H1 (cell line): Measurements from ENCODE around the gene VPS41. TPM values are rescaled to one million over a fixed set of nuclear protein-coding genes. Genes with fewer than 3 reads are reported as not detected.

Experiments used
- CTCF ChIA-PET: fragments of 300-600 bp; sonication (Branson Sonifier 250); formaldehyde crosslinking; loops from one replicate; lab custom pipeline; 2021; ENCODE audit not compliant: partially characterized antibody; lab: Charles Lee
- POLR2A ChIA-PET: fragments of 300-600 bp; sonication (Branson Sonifier 250); formaldehyde crosslinking; loops from one replicate; lab custom pipeline; 2021; ENCODE audit warnings: inconsistent platforms; ENCODE audit not compliant: partially characterized antibody; lab: Charles Lee
- DNase-seq, 2 experiments: peaks; one replicate each; pipeline versions ENCODE4 v3.0.0 to v3.0.0-alpha.2; 2010 to 2022; ENCODE audit warnings: low spot score in 2 of 2, low read depth in 1 of 2, mixed read lengths in 1 of 2
- FAIRE-seq: peaks from 2 replicates; lab custom pipeline; 2011; peaks lifted over from hg19 to GRCh38; lab: Jason Lieb, UNC
- H2AFZ ChIP-seq: 2 replicates; pipeline ENCODE4 v1.8.1; 2012; ENCODE audit warnings: low read length, inconsistent platforms
- H2AK5ac ChIP-seq: 2 replicates; pipeline ENCODE4 v1.6.1; 2013; ENCODE audit warnings: low read depth, low read length
- H2BK120ac ChIP-seq: replicated peaks from 2 replicates; pipeline ENCODE3; 2013; ENCODE audit warnings: low read depth, low read length, inconsistent platforms
- H2BK12ac ChIP-seq: 2 replicates; pipeline ENCODE4 v1.6.1; 2013; ENCODE audit warnings: low read depth, low read length
- H2BK15ac ChIP-seq: 2 replicates; pipeline ENCODE4 v1.6.1; 2013; ENCODE audit warnings: low read length
- H2BK20ac ChIP-seq: 2 replicates; pipeline ENCODE4 v1.6.1; 2013; ENCODE audit warnings: low read length
- H2BK5ac ChIP-seq: 2 replicates; pipeline ENCODE4 v1.6.1; 2013; ENCODE audit warnings: low read depth, low read length
- H3K14ac ChIP-seq: 2 replicates; pipeline ENCODE4 v1.6.1; 2013; ENCODE audit warnings: inconsistent platforms; ENCODE audit not compliant: insufficient read length
- H3K18ac ChIP-seq: 2 replicates; pipeline ENCODE4 v1.6.1; 2013; ENCODE audit warnings: low read length; ENCODE audit errors: extremely low read depth
- H3K23ac ChIP-seq: 2 replicates; pipeline ENCODE4 v1.6.1; 2013; ENCODE audit warnings: inconsistent platforms; ENCODE audit not compliant: insufficient read length
- H3K23me2 ChIP-seq: 2 replicates; pipeline ENCODE4 v1.6.1; 2013; ENCODE audit warnings: low read depth, low read length
- H3K27ac ChIP-seq: 2 replicates; pipeline ENCODE4 v1.6.1; 2011; ENCODE audit warnings: low read depth, low read length, inconsistent platforms
- H3K27me3 ChIP-seq, 4 experiments: replicated peaks in 1 of 4; 1 replicate in 1 of 4; 2 replicates in 3 of 4; pipeline versions ENCODE4 v1.6.1 to v1.8.1; 2011 to 2013; ENCODE audit warnings: low read length in 3 of 4, mild to moderate bottlenecking in 3 of 4, inconsistent platforms in 2 of 4, mixed read lengths in 2 of 4, moderate library complexity in 1 of 4; ENCODE audit not compliant: control insufficient read depth in 3 of 4, insufficient read depth in 3 of 4; ENCODE audit errors: extremely low read depth in 1 of 4
- H3K36me3 ChIP-seq, 4 experiments: 2 replicates each; pipeline versions ENCODE4 v1.6.1 to v1.8.1; 2011 to 2013; ENCODE audit warnings: mild to moderate bottlenecking in 4 of 4, low read length in 3 of 4, moderate library complexity in 2 of 4, control low read depth in 1 of 4, inconsistent platforms in 1 of 4; ENCODE audit not compliant: insufficient read depth in 4 of 4, control insufficient read depth in 2 of 4
- H3K4ac ChIP-seq: replicated peaks from 2 replicates; pipeline ENCODE3; 2013; ENCODE audit warnings: low read length, low read depth, mixed read lengths, inconsistent platforms; ENCODE audit not compliant: insufficient read length
- H3K4me1 ChIP-seq, 4 experiments: replicated peaks in 1 of 4; 1 replicate in 1 of 4; 2 replicates in 3 of 4; pipeline versions ENCODE4 v1.6.1 to v1.8.1; 2011 to 2013; ENCODE audit warnings: low read length in 3 of 4, inconsistent platforms in 2 of 4, mixed read lengths in 1 of 4; ENCODE audit not compliant: insufficient read depth in 4 of 4, control insufficient read depth in 3 of 4
- H3K4me2 ChIP-seq, 2 experiments: 2 replicates each; pipeline versions ENCODE4 v1.6.1 to v1.8.1; 2011 to 2013; ENCODE audit warnings: low read depth in 2 of 2, low read length in 2 of 2, control low read depth in 1 of 2, inconsistent platforms in 1 of 2, mild to moderate bottlenecking in 1 of 2; ENCODE audit not compliant: insufficient read depth in 1 of 2
- H3K4me3 ChIP-seq, 4 experiments: fragments of 200-600, 300-600 bp in 1 of 4; sonication (generic), shearing (Covaris generic), sonication (Bioruptor Twin) in 1 of 4; 2 replicates each; pipeline versions ENCODE4 v1.5.1 to v1.8.1; 2011 to 2016; ENCODE audit warnings: low read length in 4 of 4, low read depth in 3 of 4, control low read depth in 2 of 4, inconsistent platforms in 2 of 4, mild to moderate bottlenecking in 2 of 4, mixed read lengths in 1 of 4, moderate library complexity in 1 of 4; ENCODE audit not compliant: insufficient read depth in 2 of 4; ENCODE audit errors: extremely low read depth in 1 of 4
- H3K56ac ChIP-seq: replicated peaks from 2 replicates; pipeline ENCODE3; 2013; ENCODE audit warnings: low read depth, mild to moderate bottlenecking, mixed read lengths, low read length, inconsistent platforms; ENCODE audit not compliant: insufficient read length
- H3K79me1 ChIP-seq: 2 replicates; pipeline ENCODE4 v1.6.1; 2013; ENCODE audit warnings: low read depth, low read length, control low read depth
- H3K79me2 ChIP-seq, 2 experiments: 2 replicates each; pipeline versions ENCODE4 v1.6.1 to v1.8.1; 2012 to 2013; ENCODE audit warnings: low read length in 2 of 2, mild to moderate bottlenecking in 2 of 2, inconsistent platforms in 1 of 2; ENCODE audit not compliant: insufficient read depth in 2 of 2, control insufficient read depth in 1 of 2
- H3K9ac ChIP-seq, 4 experiments: replicated peaks in 1 of 4; 1 replicate in 1 of 4; 2 replicates in 3 of 4; pipeline versions ENCODE4 v1.6.1 to v1.8.1; 2011 to 2013; ENCODE audit warnings: low read depth in 3 of 4, low read length in 3 of 4, control low read depth in 2 of 4, mild to moderate bottlenecking in 2 of 4, moderate library complexity in 2 of 4, inconsistent platforms in 1 of 4; ENCODE audit errors: extremely low read depth in 1 of 4
- H3K9me3 ChIP-seq, 2 experiments: 2 replicates each; pipeline versions ENCODE4 v1.6.1 to v1.8.1; 2012 to 2013; ENCODE audit warnings: mild to moderate bottlenecking in 2 of 2, moderate library complexity in 2 of 2, control low read depth in 1 of 2, inconsistent platforms in 1 of 2, low read depth in 1 of 2, low read length in 1 of 2, mixed read lengths in 1 of 2; ENCODE audit not compliant: insufficient read depth in 2 of 2
- H4K20me1 ChIP-seq, 2 experiments: replicated peaks in 1 of 2; 2 replicates each; pipeline versions ENCODE3 to v1.8.1; 2011 to 2013; ENCODE audit warnings: inconsistent platforms in 2 of 2, low read length in 2 of 2, mild to moderate bottlenecking in 1 of 2; ENCODE audit not compliant: insufficient read depth in 2 of 2, control insufficient read depth in 1 of 2
- H4K5ac ChIP-seq: 2 replicates; pipeline ENCODE4 v1.6.1; 2013; ENCODE audit warnings: low read length, low read depth, mixed read lengths, inconsistent platforms; ENCODE audit not compliant: insufficient read length
- H4K8ac ChIP-seq: 2 replicates; pipeline ENCODE4 v1.8.0; 2013; ENCODE audit warnings: mild to moderate bottlenecking, moderate library complexity, low read length, inconsistent platforms; ENCODE audit not compliant: insufficient read depth; ENCODE audit errors: extremely low read depth
- H4K91ac ChIP-seq: replicated peaks from 2 replicates; pipeline ENCODE3; 2013; ENCODE audit warnings: low read length, mixed read lengths, inconsistent platforms; ENCODE audit not compliant: insufficient read length
- ATF2 ChIP-seq: IDR thresholded peaks from 2 replicates; pipeline ENCODE4 v1.6.1; 2012; ENCODE audit warnings: low read length, inconsistent platforms
- CREB1 ChIP-seq: IDR thresholded peaks from 2 replicates; pipeline ENCODE4 v1.6.1; 2012; ENCODE audit warnings: inconsistent platforms
- FOSL1 ChIP-seq: IDR thresholded peaks from 2 replicates; pipeline ENCODE4 v1.6.1; 2011; ENCODE audit warnings: mild to moderate bottlenecking, low read depth, low read length, moderate library complexity; ENCODE audit not compliant: insufficient read depth
- HDAC2 ChIP-seq, 2 experiments: fragments of 300-600 bp in 1 of 2; sonication (generic) in 1 of 2; IDR thresholded peaks; 2 replicates each; pipeline ENCODE4 v1.6.1; 2011 to 2012; ENCODE audit warnings: low read depth in 2 of 2, low read length in 2 of 2, mild to moderate bottlenecking in 2 of 2, moderate library complexity in 2 of 2, borderline replicate concordance in 1 of 2, inconsistent platforms in 1 of 2
- KDM4A ChIP-seq: IDR thresholded peaks from one replicate; pipeline ENCODE4 v1.7.1; 2012; ENCODE audit warnings: low read depth, mild to moderate bottlenecking, moderate library complexity, low read length, inconsistent platforms; ENCODE audit not compliant: severe bottlenecking
- PHF8 ChIP-seq: fragments of 200-600 bp; sonication (generic); conservative IDR thresholded peaks from 2 replicates; pipeline ENCODE4 v1.7.1; 2012; ENCODE audit warnings: low read depth, mild to moderate bottlenecking, inconsistent platforms, low read length, moderate library complexity
- SAP30 ChIP-seq: fragments of 300-600 bp; sonication (generic); IDR thresholded peaks from 2 replicates; pipeline ENCODE4 v1.7.1; 2012; ENCODE audit warnings: low read length, moderate library complexity, mild to moderate bottlenecking, inconsistent platforms; ENCODE audit not compliant: insufficient read depth, insufficient replicate concordance
- SP1 ChIP-seq: IDR thresholded peaks from 2 replicates; pipeline ENCODE4 v1.6.1; 2011; ENCODE audit warnings: low read depth, low read length
- SRF ChIP-seq: IDR thresholded peaks from 2 replicates; pipeline ENCODE4 v1.6.1; 2011; ENCODE audit warnings: mild to moderate bottlenecking, low read depth, low read length, moderate library complexity
- TCF12 ChIP-seq: IDR thresholded peaks from 2 replicates; pipeline ENCODE4 v1.6.1; 2011; ENCODE audit warnings: low read depth, mild to moderate bottlenecking, low read length
- WGBS, 2 experiments: shearing (Covaris generic) in 1 of 2; methylation state at CpG; one replicate each; pipeline versions ENCODE4 v1.1.6 to v1.1.7; 2013 to 2015; ENCODE audit warnings: low lambda C conversion rate in 2 of 2, mixed read lengths in 2 of 2, inconsistent platforms in 1 of 2, low coverage in 1 of 2, missing lambda C conversion rate in 1 of 2; ENCODE audit not compliant: insufficient replicate concordance in 2 of 2, insufficient coverage in 1 of 2, insufficient read length in 1 of 2; ENCODE audit errors: extremely low coverage in 1 of 2, missing lambda C conversion rate in 1 of 2; 5-methylcytosine and 5-hydroxymethylcytosine counted together
- polyA plus RNA-seq, 7 experiments: library from polyadenylated mRNA; depleted of rRNA in 3 of 7; stranded (reverse) in 5 of 7; unstranded in 2 of 7; fragments of >200 nt in 5 of 7; fragments of 200-250 nt in 2 of 7; gene quantifications; 1 replicate in 5 of 7; 2 replicates in 1 of 7; 4 replicates in 1 of 7; pipeline versions ENCODE4 v1.2.1 to v1.2.3, GENCODE V29; 2011 to 2013; ENCODE audit warnings: missing spikeins in 2 of 7, mixed read lengths in 2 of 7
- total RNA-seq: library from RNA; stranded (reverse); fragmentation: NEBNext Ultra II Directional; extraction: Animal tissue kit (Norgen Biotek cat#: 25700); gene quantifications from 2 replicates; pipeline ENCODE4 v1.2.1, GENCODE V29; 2021

VPS41 gene
- total and polyA plus RNA-seq, 2 of the 8 experiments (the other 6 are each of a cell fraction or from before 2014, with no cell fraction given), result 10.7 to 63.3 TPM

GRCh38 chr7:38751416-38751815, 157.6 kb downstream of the VPS41 start:
- Histone ChIP-seq H3K4ac (no peak overlapping the region), H3K79me1 (no peaks in the 10 kb centered on the region), H3K23me2 (no peaks in the 10 kb centered on the region), H4K5ac (no peak overlapping the region), H3K36me3 (peaks cover 0 to 20% (median 6%) of the 10 kb centered on the region in 4 experiments; a peak in 5 of 8 replicates), H3K27me3 (no peaks in the 10 kb centered on the region), H4K8ac (no peak overlapping the region), H3K23ac (no peak overlapping the region), H2BK20ac (no peak overlapping the region), H3K14ac (no peak overlapping the region), H4K20me1 (peaks cover 1% of the 10 kb centered on the region in 2 experiments), H3K9ac (no peak overlapping the region), H3K18ac (no peak overlapping the region), H2AK5ac (no peak overlapping the region), H3K4me2 (no peak overlapping the region), H3K79me2 (no peaks in the 10 kb centered on the region), H4K91ac (no peak overlapping the region), H3K56ac (no peak overlapping the region), H3K4me1 (peaks cover 0 to 7% (median 4%) of the 10 kb centered on the region in 4 experiments; a peak in 4 of 7 replicates), H2BK120ac (no peak overlapping the region), H3K27ac (no peak overlapping the region), H3K9me3 (no peaks in the 10 kb centered on the region), H2BK15ac (no peak overlapping the region), H2BK12ac (no peak overlapping the region), H3K4me3 (no peak overlapping the region), H2BK5ac (no peak overlapping the region), H2AFZ (no peak overlapping the region)
- FAIRE-seq (no peak), DNase-seq (no peak)
- TF ChIP-seq CREB1, result no peak
- no peak for TF ChIP-seq TCF12
- TF ChIP-seq ATF2, result no peak
- no peak for TF ChIP-seq SRF
- TF ChIP-seq KDM4A, result no peak
- TF ChIP-seq HDAC2 (IDR thresholded peaks at IDR 0.05; ENCODE audit: borderline replicate concordance in 1 of 2, low read depth in 2 of 2, low read length in 2 of 2), result no peak
- no peak for TF ChIP-seq SAP30
- TF ChIP-seq FOSL1, result no peak
- no peak for TF ChIP-seq SP1
- no peak for TF ChIP-seq PHF8
- POLR2A ChIA-PET, result interaction anchor here (1.4 kb wide), 1 partner anchor 11 kb away, joined by 4 read pairs; no protein-coding TSS in a partner anchor
- 91% methylated on average over 1 of the region's 1 CpG; no CpG with 5 or more reads in 1 of the 2 experiments for WGBS, 2 experiments
- CTCF ChIA-PET, result interaction anchor here (0.7 to 1.3 kb wide), 2 partner anchors 91 to 703 kb away, joined by 3 to 5 read pairs; no protein-coding TSS in a partner anchor
